OCI-LY7 (cell line): ENCODE measurements around the gene VCP. TPM values are rescaled to one million over a fixed set of nuclear protein-coding genes. Genes with fewer than 3 reads are reported as not detected.
"Not testable (repeated sequence)": the region's sequence is repeated elsewhere in the genome, so short reads cannot be mapped to it uniquely, and the experiment has no call there.

Experiments
- BruUV-seq: library from RNA; stranded (reverse); fragments of 400-500 nt; replicated peaks from 2 replicates; lab custom pipeline; 2021; lab: Mats Ljungman, UMichigan
- CTCF ChIA-PET: fragments of 300-600 bp; sonication (Branson Sonifier 250); formaldehyde crosslinking; loops from one replicate; lab custom pipeline; 2022; ENCODE audit warnings: antibody characterized with exemption; ENCODE audit not compliant: unreplicated experiment; lab: Charles Lee
- POLR2A ChIA-PET: fragments of 300-600 bp; sonication (Branson Sonifier 250); formaldehyde crosslinking; loops from one replicate; lab custom pipeline; 2022; ENCODE audit warnings: antibody characterized with exemption; lab: Charles Lee
- DNase-seq: peaks from one replicate; pipeline ENCODE4 v3.0.0-alpha.2; 2015; ENCODE audit warnings: low spot score
- H2AFZ ChIP-seq: fragments of 200-600 bp; sonication (generic), shearing (Covaris generic); 2 replicates; pipeline ENCODE4 v1.6.1; 2014; ENCODE audit warnings: mild to moderate bottlenecking, antibody characterized with exemption, low read length, moderate library complexity
- H3K27ac ChIP-seq: fragments of 200-600 bp; sonication (generic); 2 replicates; pipeline ENCODE4 v1.5.1; 2014; ENCODE audit warnings: mixed run types, low read depth, mild to moderate bottlenecking, moderate library complexity, low read length, inconsistent platforms; ENCODE audit not compliant: poor library complexity, severe bottlenecking
- H3K36me3 ChIP-seq: fragments of 200-600 bp; sonication (generic); 2 replicates; pipeline ENCODE4 v1.6.1; 2014; ENCODE audit warnings: mild to moderate bottlenecking, antibody characterized with exemption, low read length, moderate library complexity, mixed read lengths; ENCODE audit not compliant: insufficient read depth
- H3K4me1 ChIP-seq: fragments of 200-600 bp; sonication (generic); 2 replicates; pipeline ENCODE4 v1.5.1; 2014; ENCODE audit warnings: mild to moderate bottlenecking, low read length; ENCODE audit not compliant: insufficient read depth, poor library complexity, severe bottlenecking
- H3K4me2 ChIP-seq: fragments of 200-600 bp; sonication (generic); 2 replicates; pipeline ENCODE4 v1.6.1; 2014; ENCODE audit warnings: mild to moderate bottlenecking, low read length
- H3K4me3 ChIP-seq: fragments of 200-600 bp; sonication (generic); 2 replicates; pipeline ENCODE4 v1.5.1; 2014; ENCODE audit warnings: mild to moderate bottlenecking, low read depth, low read length; ENCODE audit not compliant: poor library complexity, severe bottlenecking
- H3K79me2 ChIP-seq: fragments of 200-600 bp; sonication (generic); 2 replicates; pipeline ENCODE4 v1.6.1; 2016; ENCODE audit warnings: low read depth, mild to moderate bottlenecking, low read length, moderate library complexity, mixed read lengths; ENCODE audit not compliant: insufficient read depth
- H3K9me2 ChIP-seq: fragments of 200-600 bp; sonication (generic); 2 replicates; pipeline ENCODE4 v1.6.1; 2016; ENCODE audit warnings: mild to moderate bottlenecking, low read length, mixed read lengths; ENCODE audit not compliant: insufficient read depth
- H3K9me3 ChIP-seq: fragments of 200-600 bp; sonication (generic); 2 replicates; pipeline ENCODE4 v1.6.1; 2014; ENCODE audit warnings: mild to moderate bottlenecking, mixed run types, low read length, mixed read lengths
- H4K20me1 ChIP-seq: fragments of 200-600 bp; sonication (generic); 2 replicates; pipeline ENCODE4 v1.6.1; 2014; ENCODE audit warnings: mild to moderate bottlenecking, antibody characterized with exemption, low read length, moderate library complexity, mixed read lengths; ENCODE audit not compliant: insufficient read depth
- EZH2phosphoT487 ChIP-seq: fragments of 200-600 bp; sonication (generic); IDR thresholded peaks from 2 replicates; pipeline ENCODE4 v1.6.1; 2018; ENCODE audit warnings: low read depth, borderline replicate concordance, mild to moderate bottlenecking, mixed run types, antibody characterized with exemption, low read length, moderate library complexity, mixed read lengths
- intact Hi-C: fragments of 100-400 bp; cut with micrococcal nuclease; formaldehyde crosslinking; loops from one replicate; pipeline ENCODE4 v1.10.0; 2022; ENCODE audit not compliant: unreplicated experiment
- total RNA-seq, 2 experiments: library from RNA; depleted of rRNA in 1 of 2; stranded (reverse); fragments of >200 nt in 1 of 2; shearing (Covaris generic) in 1 of 2; gene quantifications; 2 replicates each; pipeline ENCODE4 v1.2.3, GENCODE V29; 2014 to 2022
- TF ChIP-seq, protein P1 (sequence below): fragments of 200-600 bp; sonication (generic); conservative IDR thresholded peaks from 2 replicates; pipeline ENCODE4 v1.5.1; 2014; ENCODE audit warnings: mild to moderate bottlenecking, antibody characterized with exemption, low read length, moderate library complexity, mixed read lengths

Gene VCP
- total RNA-seq, 2 experiments from 2014 or later = 187 to 200 TPM

GRCh38 chr9:35027860-35028259, 44.6 kb downstream of the VCP start:
- ChIA-PET CTCF (no interaction called here), POLR2A (interaction anchor here (0.6 to 1.7 kb wide), 5 partner anchors 11 to 354 kb away, joined by 3 to 5 read pairs (median 5); partner anchors contain the start of gene DNAJB5)
- no peaks in the 10 kb centered on the region for H3K9me3 ChIP-seq
- BruUV-seq = no TSS peak
- H3K79me2 ChIP-seq = no peaks in the 10 kb centered on the region
- peak; percentile 24 for DNase-seq
- H2AFZ ChIP-seq = no peak overlapping the region
- no peak overlapping the region for H3K4me2 ChIP-seq
- peaks cover 5% of the 10 kb centered on the region for H3K4me1 ChIP-seq
- no peaks in the 10 kb centered on the region for H3K36me3 ChIP-seq
- TF ChIP-seq EZH2phosphoT487 = no peak
- TF ChIP-seq, protein P1, sequence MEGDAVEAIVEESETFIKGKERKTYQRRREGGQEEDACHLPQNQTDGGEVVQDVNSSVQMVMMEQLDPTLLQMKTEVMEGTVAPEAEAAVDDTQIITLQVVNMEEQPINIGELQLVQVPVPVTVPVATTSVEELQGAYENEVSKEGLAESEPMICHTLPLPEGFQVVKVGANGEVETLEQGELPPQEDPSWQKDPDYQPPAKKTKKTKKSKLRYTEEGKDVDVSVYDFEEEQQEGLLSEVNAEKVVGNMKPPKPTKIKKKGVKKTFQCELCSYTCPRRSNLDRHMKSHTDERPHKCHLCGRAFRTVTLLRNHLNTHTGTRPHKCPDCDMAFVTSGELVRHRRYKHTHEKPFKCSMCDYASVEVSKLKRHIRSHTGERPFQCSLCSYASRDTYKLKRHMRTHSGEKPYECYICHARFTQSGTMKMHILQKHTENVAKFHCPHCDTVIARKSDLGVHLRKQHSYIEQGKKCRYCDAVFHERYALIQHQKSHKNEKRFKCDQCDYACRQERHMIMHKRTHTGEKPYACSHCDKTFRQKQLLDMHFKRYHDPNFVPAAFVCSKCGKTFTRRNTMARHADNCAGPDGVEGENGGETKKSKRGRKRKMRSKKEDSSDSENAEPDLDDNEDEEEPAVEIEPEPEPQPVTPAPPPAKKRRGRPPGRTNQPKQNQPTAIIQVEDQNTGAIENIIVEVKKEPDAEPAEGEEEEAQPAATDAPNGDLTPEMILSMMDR = no peak
- no peaks in the 10 kb centered on the region for H4K20me1 ChIP-seq
- no peak overlapping the region for H3K27ac ChIP-seq
- intact Hi-C loops = no loop called here
- no peaks in the 10 kb centered on the region for H3K9me2 ChIP-seq
- H3K4me3 ChIP-seq = no peak overlapping the region

- Histone ChIP-seq H3K4me3 (no peak overlapping the region), H3K27ac (no peak overlapping the region), H2AFZ (no peak overlapping the region), H3K79me2 (no peaks in the 10 kb centered on the region), H3K9me3 (no peaks in the 10 kb centered on the region), H3K36me3 (no peaks in the 10 kb centered on the region), H3K9me2 (no peaks in the 10 kb centered on the region), H3K4me1 (peaks cover 5% of the 10 kb centered on the region), H3K4me2 (no peak overlapping the region), H4K20me1 (no peaks in the 10 kb centered on the region)
- POLR2A ChIA-PET = interaction anchor here (0.6 to 1.7 kb wide), 3 partner anchors 11 to 37 kb away, joined by 3 to 5 read pairs (median 5); partner anchors contain the start of gene DNAJB5
- CTCF ChIA-PET = interaction anchor here (0.9 kb wide), 1 partner anchor 16 kb away, joined by 4 read pairs; no protein-coding TSS in a partner anchor
- no peak for TF ChIP-seq EZH2phosphoT487
- TF ChIP-seq, protein P1 = no peak
- intact Hi-C loops = no loop called here
- DNase-seq = no peak
- no TSS peak for BruUV-seq
Measured at GRCh38 chr9:35027374-35027773, 45.1 kb downstream of the VCP start.

- TF ChIP-seq EZH2phosphoT487 = no peak
- TF ChIP-seq, protein P1 = no peak
- ChIA-PET POLR2A (interaction anchor here (0.6 to 1.7 kb wide), 2 partner anchors 37 to 60 kb away, joined by 3 to 5 read pairs; partner anchors contain the start of gene DNAJB5), CTCF (interaction anchor here (0.9 kb wide), 1 partner anchor 17 kb away, joined by 4 read pairs; no protein-coding TSS in a partner anchor)
Measured at GRCh38 chr9:35026671-35027070, 45.8 kb downstream of the VCP start.

DNA sequence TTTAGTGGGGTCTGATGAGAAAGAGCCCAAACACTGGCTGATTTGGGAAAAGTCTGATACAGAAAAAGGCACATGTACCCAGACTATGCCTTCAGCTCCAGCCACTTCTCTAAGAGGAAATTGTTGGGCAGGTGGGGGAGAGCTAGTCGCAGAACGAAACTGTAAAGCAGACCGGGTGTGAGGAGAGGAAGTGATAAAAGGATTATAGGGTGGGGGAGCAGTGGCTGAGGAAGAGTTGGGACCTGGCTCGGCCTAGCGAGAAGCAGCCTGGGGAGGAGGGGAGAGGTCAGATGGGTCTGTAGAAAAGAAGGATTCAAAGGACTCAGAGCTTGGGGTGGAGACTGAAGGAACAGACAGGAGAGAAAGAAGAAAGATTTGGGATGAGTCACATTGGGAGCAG, 49.0 kb downstream of the VCP start:
- H3K4me1 ChIP-seq, DNase-seq, intact Hi-C loops, POLR2A ChIA-PET, CTCF ChIA-PET, H2AFZ ChIP-seq, H3K36me3 ChIP-seq, H3K79me2 ChIP-seq, H3K9me3 ChIP-seq, H3K9me2 ChIP-seq, H3K4me3 ChIP-seq, H4K20me1 ChIP-seq, H3K4me2 ChIP-seq, H3K27ac ChIP-seq, BruUV-seq: not testable (repeated sequence)

More at GRCh38 chr9:35026671-35027070, 45.8 kb downstream of the VCP start:
- Histone ChIP-seq H3K27ac (no peak overlapping the region), H3K4me3 (no peak overlapping the region), H4K20me1 (no peaks in the 10 kb centered on the region), H3K36me3 (no peaks in the 10 kb centered on the region), H2AFZ (no peak overlapping the region), H3K9me3 (no peaks in the 10 kb centered on the region), H3K9me2 (no peaks in the 10 kb centered on the region), H3K4me1 (peaks cover 5% of the 10 kb centered on the region), H3K79me2 (no peaks in the 10 kb centered on the region), H3K4me2 (no peak overlapping the region)
- DNase-seq = no peak
- no TSS peak for BruUV-seq
- intact Hi-C loops = no loop called here
